ENCODE measurements around the gene DUT.

The DUT gene

GRCh38 chr15:48300038-48300437 lies 31.2 kb upstream of the DUT start:
- no peaks in the 10 kb centered on the region for H3K9me2 ChIP-seq (replicated peaks; ENCODE audit: insufficient read depth, low read length)
- no peaks in the 10 kb centered on the region for H3K36me3 ChIP-seq (replicated peaks; ENCODE audit: insufficient read depth, low read length)
- H3K27me3 ChIP-seq (replicated peaks; ENCODE audit: insufficient read depth, low read length), result no peaks in the 10 kb centered on the region
- H3K79me2 ChIP-seq (ENCODE audit: low read length), result no peaks in the 10 kb centered on the region
- no peak overlapping the region for H3K9ac ChIP-seq (ENCODE audit: low read length)
- no peak overlapping the region for H2AFZ ChIP-seq (ENCODE audit: low read length)
- DNase-seq, result no peak
- H3F3A ChIP-seq (ENCODE audit: insufficient read depth, low read length), result no peaks in the 10 kb centered on the region
- no peak for TF ChIP-seq CTCF (IDR thresholded peaks at IDR 0.05; ENCODE audit: low read length)
- no peak for TF ChIP-seq EZH2 (optimal IDR thresholded peaks at IDR 0.05; ENCODE audit: low read depth, low read length)
- TF ChIP-seq EZH2phosphoT487 (IDR thresholded peaks at IDR 0.05; ENCODE audit: low read length), result no peak
- no peaks in the 10 kb centered on the region for H4K20me1 ChIP-seq (ENCODE audit: insufficient read depth, low read length)
- H3K9me3 ChIP-seq (replicated peaks; ENCODE audit: insufficient read depth, low read length), result no peaks in the 10 kb centered on the region
- no peak overlapping the region for H3K4me3 ChIP-seq (ENCODE audit: low read length)
- no peak overlapping the region for H3K4me2 ChIP-seq (ENCODE audit: low read depth, low read length)
- H3K27ac ChIP-seq (ENCODE audit: low read length), result no peak overlapping the region
- no peaks in the 10 kb centered on the region for H3K4me1 ChIP-seq (ENCODE audit: low read length)

- no peaks in the 10 kb centered on the region for H3K9me2 ChIP-seq (replicated peaks; ENCODE audit: insufficient read depth, low read length)
Measured at GRCh38 chr15:48304398-48304797, 26.8 kb upstream of the DUT start.

GRCh38 chr15:48306639-48307038 lies 24.6 kb upstream of the DUT start:
- no peak overlapping the region for H3K4me3 ChIP-seq (ENCODE audit: low read length)
- no peaks in the 10 kb centered on the region for H3K36me3 ChIP-seq (replicated peaks; ENCODE audit: insufficient read depth, low read length)
- no peaks in the 10 kb centered on the region for H3K79me2 ChIP-seq (ENCODE audit: low read length)
- no peak overlapping the region for H3K9ac ChIP-seq (ENCODE audit: low read length)
- no peak overlapping the region for H2AFZ ChIP-seq (ENCODE audit: low read length)
- H3K27ac ChIP-seq (ENCODE audit: low read length), result no peak overlapping the region
- no peaks in the 10 kb centered on the region for H3K9me2 ChIP-seq (replicated peaks; ENCODE audit: insufficient read depth, low read length)
- no peaks in the 10 kb centered on the region for H3F3A ChIP-seq (ENCODE audit: insufficient read depth, low read length)
- no peaks in the 10 kb centered on the region for H4K20me1 ChIP-seq (ENCODE audit: insufficient read depth, low read length)
- no peaks in the 10 kb centered on the region for H3K4me1 ChIP-seq (ENCODE audit: low read length)
- H3K9me3 ChIP-seq (replicated peaks; ENCODE audit: insufficient read depth, low read length), result no peaks in the 10 kb centered on the region
- no peak for DNase-seq
- TF ChIP-seq EZH2 (optimal IDR thresholded peaks at IDR 0.05; ENCODE audit: low read depth, low read length), result no peak
- TF ChIP-seq EZH2phosphoT487 (IDR thresholded peaks at IDR 0.05; ENCODE audit: low read length), result no peak
- no peak for TF ChIP-seq CTCF (IDR thresholded peaks at IDR 0.05; ENCODE audit: low read length)
- H3K27me3 ChIP-seq (replicated peaks; ENCODE audit: insufficient read depth, low read length), result no peaks in the 10 kb centered on the region
- H3K4me2 ChIP-seq (ENCODE audit: low read depth, low read length), result no peak overlapping the region

More at GRCh38 chr15:48304398-48304797, 26.8 kb upstream of the DUT start:
- Histone ChIP-seq H2AFZ (ENCODE audit: low read length) (no peak overlapping the region), H3K36me3 (replicated peaks; ENCODE audit: insufficient read depth, low read length) (no peaks in the 10 kb centered on the region), H3K9me3 (replicated peaks; ENCODE audit: insufficient read depth, low read length) (no peaks in the 10 kb centered on the region), H4K20me1 (ENCODE audit: insufficient read depth, low read length) (no peaks in the 10 kb centered on the region), H3K79me2 (ENCODE audit: low read length) (no peaks in the 10 kb centered on the region), H3K9ac (ENCODE audit: low read length) (no peak overlapping the region), H3K27me3 (replicated peaks; ENCODE audit: insufficient read depth, low read length) (no peaks in the 10 kb centered on the region), H3K27ac (ENCODE audit: low read length) (no peak overlapping the region), H3K4me1 (ENCODE audit: low read length) (no peaks in the 10 kb centered on the region), H3F3A (ENCODE audit: insufficient read depth, low read length) (no peaks in the 10 kb centered on the region), H3K4me2 (ENCODE audit: low read depth, low read length) (no peak overlapping the region), H3K4me3 (ENCODE audit: low read length) (no peak overlapping the region)
- DNase-seq, result no peak
- TF ChIP-seq EZH2phosphoT487 (IDR thresholded peaks at IDR 0.05; ENCODE audit: low read length), result no peak
- TF ChIP-seq EZH2 (optimal IDR thresholded peaks at IDR 0.05; ENCODE audit: low read depth, low read length), result no peak
- no peak for TF ChIP-seq CTCF (IDR thresholded peaks at IDR 0.05; ENCODE audit: low read length)
